Measurements from ENCODE around the gene KDM4C. TPM values are rescaled to one million over a fixed set of nuclear protein-coding genes. Genes with fewer than 3 reads are reported as not detected.

KDM4C gene
- total RNA-seq, 5 donors from 2014 or later (not counting 1 experiment from before 2014, with no cell fraction given) = 66.4 to 107 (median 76.0) TPM

GRCh38 chr9:6893350-6894131 is 135.8 kb downstream of the KDM4C start:
- CTCF ChIA-PET = interaction anchor here in 1 of 2 donors (0.7 kb wide), 1 partner anchor 67 kb away, joined by 3 read pairs; no protein-coding TSS in a partner anchor
- Mint-ChIP-seq H3K9me3 (no peaks in the 10 kb centered on the region), H3K27ac (no peak overlapping the region), H3K4me3 (peak overlapping the region in 1 of 3 donors; percentile 18), H3K4me1 (peaks cover 47 to 59% (median 57%) of the 10 kb centered on the region in 3 donors), H3K27me3 (no peaks in the 10 kb centered on the region), H3K36me3 (peaks cover 55% of the 10 kb centered on the region)
- Histone ChIP-seq H3K27me3 (replicated peaks in 1 of 2; ENCODE audit: control insufficient read depth in 2 of 2, extremely low read depth in 1 of 2, insufficient read depth in 2 of 2, low read length in 1 of 2) (no peaks in the 10 kb centered on the region), H3K9me3 (no peaks in the 10 kb centered on the region), H3K27ac (ENCODE audit: low read length) (no peak overlapping the region), H3K36me3 (ENCODE audit: control insufficient read depth in 2 of 2, extremely low read depth in 1 of 2, insufficient read depth in 1 of 2, low read length in 1 of 2) (peaks cover 0 to 33% of the 10 kb centered on the region in 2 donors), H3K4me1 (ENCODE audit: control insufficient read depth in 1 of 2, extremely low read depth in 1 of 2, insufficient read depth in 2 of 2, low read length in 2 of 2) (peaks cover 4 to 8% of the 10 kb centered on the region in 2 experiments), H3K4me3 (ENCODE audit: control insufficient read depth in 1 of 2, extremely low read depth in 1 of 2, low read length in 1 of 2) (no peak overlapping the region)
- DNase-seq (no peak), ATAC-seq (replicated peaks in 1 of 4) (no peak)
- POLR2A ChIA-PET = no interaction called here
- WGBS (ENCODE audit: insufficient coverage) = 68% methylated on average over 3 of the region's 6 CpGs

- no peaks in the 10 kb centered on the region for H3K9me3 ChIP-seq
- H3K27me3 ChIP-seq (replicated peaks in 1 of 2; ENCODE audit: control insufficient read depth in 2 of 2, extremely low read depth in 1 of 2, insufficient read depth in 2 of 2, low read length in 1 of 2) = no peaks in the 10 kb centered on the region
- no peak overlapping the region for H3K4me3 ChIP-seq (ENCODE audit: control insufficient read depth in 1 of 2, extremely low read depth in 1 of 2, low read length in 1 of 2)
- Mint-ChIP-seq H3K9me3 (no peaks in the 10 kb centered on the region), H3K4me1 (peaks cover 47 to 64% (median 63%) of the 10 kb centered on the region in 3 donors), H3K4me3 (peak overlapping the region in 1 of 3 donors; percentile 18), H3K27me3 (no peaks in the 10 kb centered on the region), H3K27ac (no peak overlapping the region), H3K36me3 (peaks cover 56% of the 10 kb centered on the region)
- ATAC-seq (replicated peaks in 1 of 4) (peak in 1 of 4 experiments; percentile 35), DNase-seq (no peak)
- H3K36me3 ChIP-seq (ENCODE audit: control insufficient read depth in 2 of 2, extremely low read depth in 1 of 2, insufficient read depth in 1 of 2, low read length in 1 of 2) = peaks cover 0 to 33% of the 10 kb centered on the region in 2 donors
- CTCF ChIA-PET = no interaction called here
- WGBS (ENCODE audit: insufficient coverage) = no CpG with 5 or more reads among the region's 3 CpGs
- POLR2A ChIA-PET = no interaction called here
- no peak overlapping the region for H3K27ac ChIP-seq (ENCODE audit: low read length)
- peaks cover 4 to 8% of the 10 kb centered on the region in 2 experiments for H3K4me1 ChIP-seq (ENCODE audit: control insufficient read depth in 1 of 2, extremely low read depth in 1 of 2, insufficient read depth in 2 of 2, low read length in 2 of 2)
Measured at GRCh38 chr9:6894135-6894534, 136.4 kb downstream of the KDM4C start.

- Histone ChIP-seq H3K4me3 (ENCODE audit: control insufficient read depth in 1 of 2, extremely low read depth in 1 of 2, low read length in 1 of 2) (no peak overlapping the region), H3K27me3 (replicated peaks in 1 of 2; ENCODE audit: control insufficient read depth in 2 of 2, extremely low read depth in 1 of 2, insufficient read depth in 2 of 2, low read length in 1 of 2) (no peaks in the 10 kb centered on the region), H3K27ac (ENCODE audit: low read length) (no peak overlapping the region), H3K9me3 (no peaks in the 10 kb centered on the region), H3K36me3 (ENCODE audit: control insufficient read depth in 2 of 2, extremely low read depth in 1 of 2, insufficient read depth in 1 of 2, low read length in 1 of 2) (peaks cover 0 to 24% of the 10 kb centered on the region in 2 donors), H3K4me1 (ENCODE audit: control insufficient read depth in 1 of 2, extremely low read depth in 1 of 2, insufficient read depth in 2 of 2, low read length in 2 of 2) (peaks cover 4 to 10% of the 10 kb centered on the region in 2 experiments)
- ChIA-PET POLR2A (no interaction called here), CTCF (no interaction called here)
- DNase-seq (no peak), ATAC-seq (replicated peaks in 1 of 4) (no peak)
- Mint-ChIP-seq H3K9me3 (no peaks in the 10 kb centered on the region), H3K4me3 (no peak overlapping the region), H3K4me1 (peaks cover 44 to 61% (median 60%) of the 10 kb centered on the region in 3 donors), H3K27ac (no peak overlapping the region), H3K36me3 (peaks cover 49% of the 10 kb centered on the region), H3K27me3 (no peaks in the 10 kb centered on the region)
- WGBS (ENCODE audit: insufficient coverage) = no CpG with 5 or more reads among the region's 1 CpG
Measured at GRCh38 chr9:6895754-6896153, 138.0 kb downstream of the KDM4C start.

- Histone ChIP-seq H3K4me1 (ENCODE audit: control insufficient read depth in 1 of 2, extremely low read depth in 1 of 2, insufficient read depth in 2 of 2, low read length in 2 of 2) (peaks cover 4 to 10% of the 10 kb centered on the region in 2 experiments), H3K9me3 (no peaks in the 10 kb centered on the region), H3K4me3 (ENCODE audit: control insufficient read depth in 1 of 2, extremely low read depth in 1 of 2, low read length in 1 of 2) (no peak overlapping the region), H3K27me3 (replicated peaks in 1 of 2; ENCODE audit: control insufficient read depth in 2 of 2, extremely low read depth in 1 of 2, insufficient read depth in 2 of 2, low read length in 1 of 2) (no peaks in the 10 kb centered on the region), H3K27ac (ENCODE audit: low read length) (no peak overlapping the region), H3K36me3 (ENCODE audit: control insufficient read depth in 2 of 2, extremely low read depth in 1 of 2, insufficient read depth in 1 of 2, low read length in 1 of 2) (peaks cover 0 to 21% of the 10 kb centered on the region in 2 donors)
- H3K4me3 Mint-ChIP-seq = no peak overlapping the region
- H3K36me3 Mint-ChIP-seq = peaks cover 49% of the 10 kb centered on the region
- peaks cover 44 to 65% (median 60%) of the 10 kb centered on the region in 3 donors for H3K4me1 Mint-ChIP-seq
- 100% methylated on average over 1 of the region's 2 CpGs for WGBS (ENCODE audit: insufficient coverage)
- DNase-seq (no peak), ATAC-seq (replicated peaks in 1 of 4) (no peak)
- no peaks in the 10 kb centered on the region for H3K9me3 Mint-ChIP-seq
- POLR2A ChIA-PET = no interaction called here
- CTCF ChIA-PET = no interaction called here
- no peaks in the 10 kb centered on the region for H3K27me3 Mint-ChIP-seq
- peak overlapping the region in 1 of 2 donors; percentile 16 for H3K27ac Mint-ChIP-seq
Measured at GRCh38 chr9:6896562-6896961, 138.8 kb downstream of the KDM4C start.

GRCh38 chr9:6897207-6897822 is 139.5 kb downstream of the KDM4C start:
- no peak for DNase-seq
- Histone ChIP-seq H3K9me3 (no peaks in the 10 kb centered on the region), H3K27me3 (replicated peaks in 1 of 2; ENCODE audit: control insufficient read depth in 2 of 2, extremely low read depth in 1 of 2, insufficient read depth in 2 of 2, low read length in 1 of 2) (no peaks in the 10 kb centered on the region), H3K4me1 (ENCODE audit: control insufficient read depth in 1 of 2, extremely low read depth in 1 of 2, insufficient read depth in 2 of 2, low read length in 2 of 2) (peaks cover 4 to 10% of the 10 kb centered on the region in 2 experiments), H3K27ac (ENCODE audit: low read length) (no peak overlapping the region), H3K4me3 (ENCODE audit: control insufficient read depth in 1 of 2, extremely low read depth in 1 of 2, low read length in 1 of 2) (no peak overlapping the region), H3K36me3 (ENCODE audit: control insufficient read depth in 2 of 2, extremely low read depth in 1 of 2, insufficient read depth in 1 of 2, low read length in 1 of 2) (peaks cover 0 to 21% of the 10 kb centered on the region in 2 donors)
- no peak overlapping the region for H3K27ac Mint-ChIP-seq
- 83% methylated on average over 1 of the region's 1 CpG for WGBS (ENCODE audit: insufficient coverage)
- peaks cover 50 to 69% (median 64%) of the 10 kb centered on the region in 3 donors for H3K4me1 Mint-ChIP-seq
- H3K9me3 Mint-ChIP-seq = no peaks in the 10 kb centered on the region
- ATAC-seq (replicated peaks in 1 of 4) = no peak
- ChIA-PET CTCF (no interaction called here), POLR2A (interaction anchor here in 1 of 2 donors (0.6 kb wide), 1 partner anchor 287 kb away, joined by 3 read pairs; no protein-coding TSS in a partner anchor)
- no peak overlapping the region for H3K4me3 Mint-ChIP-seq
- H3K27me3 Mint-ChIP-seq = no peaks in the 10 kb centered on the region
- peaks cover 53% of the 10 kb centered on the region for H3K36me3 Mint-ChIP-seq

- Histone ChIP-seq H3K27me3 (replicated peaks in 1 of 2; ENCODE audit: control insufficient read depth in 2 of 2, extremely low read depth in 1 of 2, insufficient read depth in 2 of 2, low read length in 1 of 2) (no peaks in the 10 kb centered on the region), H3K36me3 (ENCODE audit: control insufficient read depth in 2 of 2, extremely low read depth in 1 of 2, insufficient read depth in 1 of 2, low read length in 1 of 2) (peaks cover 0 to 21% of the 10 kb centered on the region in 2 donors), H3K9me3 (no peaks in the 10 kb centered on the region), H3K4me1 (ENCODE audit: control insufficient read depth in 1 of 2, extremely low read depth in 1 of 2, insufficient read depth in 2 of 2, low read length in 2 of 2) (peaks cover 4 to 10% of the 10 kb centered on the region in 2 experiments), H3K27ac (ENCODE audit: low read length) (no peak overlapping the region), H3K4me3 (ENCODE audit: control insufficient read depth in 1 of 2, extremely low read depth in 1 of 2, low read length in 1 of 2) (no peak overlapping the region)
- no peaks in the 10 kb centered on the region for H3K27me3 Mint-ChIP-seq
- 100% methylated on average over 1 of the region's 7 CpGs for WGBS (ENCODE audit: insufficient coverage)
- CTCF ChIA-PET = no interaction called here
- ATAC-seq (replicated peaks in 1 of 4) (no peak), DNase-seq (no peak)
- H3K9me3 Mint-ChIP-seq = no peaks in the 10 kb centered on the region
- no peak overlapping the region for H3K27ac Mint-ChIP-seq
- H3K4me3 Mint-ChIP-seq = no peak overlapping the region
- H3K4me1 Mint-ChIP-seq = peaks cover 53 to 73% (median 68%) of the 10 kb centered on the region in 3 donors
- H3K36me3 Mint-ChIP-seq = peaks cover 57% of the 10 kb centered on the region
- POLR2A ChIA-PET = interaction anchor here in 1 of 2 donors (0.6 kb wide), 1 partner anchor 286 kb away, joined by 3 read pairs; no protein-coding TSS in a partner anchor
Measured at GRCh38 chr9:6897898-6898302, 140.1 kb downstream of the KDM4C start.

Data from T-cell (primary cell).